Measurements from ENCODE around the gene FPR2.

GRCh38 chr19:51779703-51780102 lies 18.7 kb downstream of the FPR2 start:
- no peak for TF ChIP-seq CTCF (IDR thresholded peaks at IDR 0.05)
- no peak for TF ChIP-seq ZFX (IDR thresholded peaks at IDR 0.05; ENCODE audit: borderline replicate concordance)
